Fibroblast of mammary gland (primary cell): ENCODE measurements around the gene CEP250.

Experiments used
- DNase-seq: peaks from one replicate; pipeline ENCODE4 v3.0.0-alpha.2; 2010; ENCODE audit warnings: low read depth
- H3K4me3 ChIP-seq: 2 replicates; pipeline ENCODE4 v1.5.1; 2011; ENCODE audit warnings: low read depth, mild to moderate bottlenecking, low read length, moderate library complexity; ENCODE audit not compliant: control insufficient read depth
- TF ChIP-seq, protein P1 (sequence below): conservative IDR thresholded peaks from 2 replicates; pipeline ENCODE4 v1.5.1; 2011; ENCODE audit warnings: low read depth, low read length, inconsistent platforms; ENCODE audit not compliant: control insufficient read depth, insufficient read depth

The CEP250 gene

DNA sequence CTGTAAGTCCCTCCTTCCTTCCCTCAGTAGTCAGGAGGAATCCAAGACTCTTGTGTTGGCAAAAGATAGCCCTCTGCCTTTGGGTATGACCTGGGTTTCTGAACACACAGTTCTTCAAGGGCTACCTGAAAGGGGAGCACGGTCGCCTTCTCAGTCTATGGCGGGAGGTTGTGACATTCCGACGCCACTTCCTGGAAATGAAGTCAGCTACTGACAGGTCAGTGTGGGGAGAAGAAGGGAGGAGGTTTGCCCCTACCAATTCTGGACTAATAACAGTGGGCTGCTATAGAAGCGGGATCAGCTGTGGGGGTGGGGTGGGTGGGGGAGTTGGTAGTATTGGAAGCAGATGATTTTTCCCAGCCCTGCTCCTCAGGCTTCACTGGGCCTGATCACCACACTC is 11.5 kb downstream of the CEP250 start:
- TF ChIP-seq, protein P1, sequence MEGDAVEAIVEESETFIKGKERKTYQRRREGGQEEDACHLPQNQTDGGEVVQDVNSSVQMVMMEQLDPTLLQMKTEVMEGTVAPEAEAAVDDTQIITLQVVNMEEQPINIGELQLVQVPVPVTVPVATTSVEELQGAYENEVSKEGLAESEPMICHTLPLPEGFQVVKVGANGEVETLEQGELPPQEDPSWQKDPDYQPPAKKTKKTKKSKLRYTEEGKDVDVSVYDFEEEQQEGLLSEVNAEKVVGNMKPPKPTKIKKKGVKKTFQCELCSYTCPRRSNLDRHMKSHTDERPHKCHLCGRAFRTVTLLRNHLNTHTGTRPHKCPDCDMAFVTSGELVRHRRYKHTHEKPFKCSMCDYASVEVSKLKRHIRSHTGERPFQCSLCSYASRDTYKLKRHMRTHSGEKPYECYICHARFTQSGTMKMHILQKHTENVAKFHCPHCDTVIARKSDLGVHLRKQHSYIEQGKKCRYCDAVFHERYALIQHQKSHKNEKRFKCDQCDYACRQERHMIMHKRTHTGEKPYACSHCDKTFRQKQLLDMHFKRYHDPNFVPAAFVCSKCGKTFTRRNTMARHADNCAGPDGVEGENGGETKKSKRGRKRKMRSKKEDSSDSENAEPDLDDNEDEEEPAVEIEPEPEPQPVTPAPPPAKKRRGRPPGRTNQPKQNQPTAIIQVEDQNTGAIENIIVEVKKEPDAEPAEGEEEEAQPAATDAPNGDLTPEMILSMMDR: no peak
- DNase-seq: no peak
- H3K4me3 ChIP-seq: no peak overlapping the region

- H3K4me3 ChIP-seq: no peak overlapping the region
- TF ChIP-seq, protein P1: no peak
- peak; percentile 88 for DNase-seq
Observed at GRCh38 chr20:35467339-35468224, 12.2 kb downstream of the CEP250 start.

DNA sequence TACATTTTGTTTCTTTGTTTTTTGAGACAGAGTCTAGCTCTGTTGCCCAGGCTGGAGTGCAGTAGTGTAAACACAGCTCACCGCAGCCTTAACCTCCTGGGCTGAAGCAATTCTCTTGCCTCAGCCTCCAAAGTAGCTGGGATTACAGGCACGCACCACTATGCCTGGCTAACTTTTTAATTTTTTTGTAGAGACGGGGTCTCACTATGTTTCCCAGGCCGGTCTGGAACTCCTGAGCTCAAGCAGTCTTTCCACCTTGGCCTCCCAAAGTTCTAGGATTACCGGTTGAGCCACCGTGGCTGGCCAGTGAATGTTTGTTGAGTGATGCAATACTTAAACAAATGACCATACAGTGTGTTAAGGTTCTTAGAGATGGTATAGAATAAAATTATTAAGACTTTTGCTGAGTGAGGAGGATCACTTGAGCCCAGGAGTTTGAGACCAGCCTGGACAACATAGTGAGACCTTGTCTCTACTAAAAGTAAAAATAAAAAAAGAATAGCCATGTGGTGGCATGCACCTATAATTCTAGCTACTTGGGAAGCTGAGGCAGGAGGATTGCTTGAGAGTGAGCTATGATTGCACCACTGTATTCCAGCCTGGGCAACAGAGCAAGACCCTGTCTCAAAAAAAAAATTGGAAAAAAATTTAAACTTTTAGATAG is 13.4 kb downstream of the CEP250 start:
- no peak for DNase-seq
- H3K4me3 ChIP-seq: no peak overlapping the region
- TF ChIP-seq, protein P1: no peak

GRCh38 chr20:35472209-35472608 is 16.8 kb downstream of the CEP250 start:
- TF ChIP-seq, protein P1: no peak
- no peak for DNase-seq
- H3K4me3 ChIP-seq: no peak overlapping the region

- no peak for DNase-seq
- TF ChIP-seq, protein P1: no peak
- H3K4me3 ChIP-seq: no peak overlapping the region
Observed at GRCh38 chr20:35473684-35474083, 18.3 kb downstream of the CEP250 start.

DNA sequence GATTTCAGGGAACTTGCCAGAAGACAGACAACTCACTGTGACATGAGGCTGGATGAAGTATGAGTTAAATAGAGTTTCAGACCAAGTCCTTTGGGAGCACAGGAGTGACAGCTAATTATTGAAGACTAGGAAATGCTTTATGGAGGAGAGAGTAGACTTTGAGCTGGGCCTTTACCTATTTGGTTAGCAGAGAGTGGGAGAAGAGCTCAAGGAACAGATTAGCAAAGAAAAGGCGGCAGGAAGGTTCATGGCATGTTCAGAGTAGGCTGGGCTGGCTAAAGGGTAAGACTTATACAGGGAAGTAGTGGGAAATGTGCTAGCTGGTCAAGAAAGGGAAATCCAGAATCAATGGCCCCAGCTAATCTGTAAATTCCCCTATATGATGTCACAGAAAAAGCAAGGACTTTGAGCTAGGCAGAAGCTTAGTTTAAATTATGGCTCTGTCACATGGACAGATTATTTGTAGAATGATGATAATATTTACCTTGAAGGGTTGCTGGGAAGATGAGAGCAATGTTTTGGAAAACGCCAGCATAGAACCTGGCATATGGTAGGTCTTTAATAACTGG is 19.0 kb downstream of the CEP250 start:
- no peak for DNase-seq
- no peak overlapping the region for H3K4me3 ChIP-seq
- TF ChIP-seq, protein P1: no peak
